NT2/D1 (cell line): ENCODE results near the gene INO80D.

Source experiments
- SUZ12 ChIP-seq: IDR thresholded peaks from 2 replicates; pipeline ENCODE4 v1.6.1; 2011; ENCODE audit not compliant: insufficient read length, insufficient read depth; ENCODE audit errors: extremely low read depth
- YY1 ChIP-seq: IDR thresholded peaks from 2 replicates; pipeline ENCODE4 v1.6.1; 2011; ENCODE audit not compliant: insufficient read length, insufficient read depth
- ZNF274 ChIP-seq: IDR thresholded peaks from 2 replicates; pipeline ENCODE4 v1.6.1; 2011; ENCODE audit warnings: mild to moderate bottlenecking, low read depth, low read length

- no peak for TF ChIP-seq YY1
- TF ChIP-seq SUZ12 = no peak
- no peak for TF ChIP-seq ZNF274
Observed at GRCh38 chr2:205959521-205959920, 126.5 kb downstream of the INO80D start.
